Vagina (tissue), 2 donors: ENCODE measurements around the gene BTF3.

Experiments used
- POLR2A ChIP-seq, 2 donors: fragments of 450-650 bp; IDR thresholded peaks; one replicate each; pipeline ENCODE4 v1.6.1; 2017; ENCODE audit warnings: antibody characterized with exemption in 2 of 2, mild to moderate bottlenecking in 2 of 2, moderate library complexity in 2 of 2
- TF ChIP-seq, protein P1 (sequence below), 3 experiments: fragments of 450-650 bp in 2 of 3; fragments of 200-600 bp in 1 of 3; sonication (generic) in 1 of 3; IDR thresholded peaks; one replicate each; pipeline ENCODE4 v1.5.1; 2017 to 2019; ENCODE audit warnings: antibody characterized with exemption in 3 of 3, mild to moderate bottlenecking in 2 of 3, moderate library complexity in 2 of 3

DNA sequence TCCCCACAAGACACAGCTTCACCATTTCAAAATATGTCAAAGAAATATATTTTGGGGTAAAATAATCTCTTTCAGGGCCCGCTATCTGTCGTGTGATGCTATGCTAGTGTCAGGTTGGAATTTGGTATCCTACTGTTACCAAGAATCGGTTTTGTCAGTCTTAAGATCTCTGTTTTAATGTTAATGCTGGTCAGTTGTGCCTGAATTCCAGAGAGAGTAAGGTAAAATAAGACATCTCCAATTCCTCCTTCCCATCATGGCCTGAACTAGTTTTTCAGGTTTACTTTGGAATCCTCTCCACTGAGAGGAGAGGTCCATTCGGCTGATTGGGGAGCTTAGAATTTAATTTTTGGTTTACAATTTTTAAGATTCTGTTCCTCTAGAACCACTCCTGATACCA, 10.4 kb upstream of the BTF3 start:
- TF ChIP-seq, protein P1, sequence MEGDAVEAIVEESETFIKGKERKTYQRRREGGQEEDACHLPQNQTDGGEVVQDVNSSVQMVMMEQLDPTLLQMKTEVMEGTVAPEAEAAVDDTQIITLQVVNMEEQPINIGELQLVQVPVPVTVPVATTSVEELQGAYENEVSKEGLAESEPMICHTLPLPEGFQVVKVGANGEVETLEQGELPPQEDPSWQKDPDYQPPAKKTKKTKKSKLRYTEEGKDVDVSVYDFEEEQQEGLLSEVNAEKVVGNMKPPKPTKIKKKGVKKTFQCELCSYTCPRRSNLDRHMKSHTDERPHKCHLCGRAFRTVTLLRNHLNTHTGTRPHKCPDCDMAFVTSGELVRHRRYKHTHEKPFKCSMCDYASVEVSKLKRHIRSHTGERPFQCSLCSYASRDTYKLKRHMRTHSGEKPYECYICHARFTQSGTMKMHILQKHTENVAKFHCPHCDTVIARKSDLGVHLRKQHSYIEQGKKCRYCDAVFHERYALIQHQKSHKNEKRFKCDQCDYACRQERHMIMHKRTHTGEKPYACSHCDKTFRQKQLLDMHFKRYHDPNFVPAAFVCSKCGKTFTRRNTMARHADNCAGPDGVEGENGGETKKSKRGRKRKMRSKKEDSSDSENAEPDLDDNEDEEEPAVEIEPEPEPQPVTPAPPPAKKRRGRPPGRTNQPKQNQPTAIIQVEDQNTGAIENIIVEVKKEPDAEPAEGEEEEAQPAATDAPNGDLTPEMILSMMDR (IDR thresholded peaks at IDR 0.05) = no peak
- no peak for TF ChIP-seq POLR2A (IDR thresholded peaks at IDR 0.05)
